Lung (tissue), 12 donors: Measurements from ENCODE around the gene MINDY4B. TPM values are rescaled to one million over a fixed set of nuclear protein-coding genes. Genes with fewer than 3 reads are reported as not detected.
"Not testable (repeated sequence)": the region's sequence is repeated elsewhere in the genome, so short reads cannot be mapped to it uniquely, and the experiment has no call there.

Experiments used
- ATAC-seq: fragments of 200-7000 bp; cut with Tn5 transposase; one replicate; pipeline ENCODE4 v1.9.1; 2020; ENCODE audit warnings: moderate number of reproducible peaks; ENCODE audit not compliant: insufficient read depth, low FRiP score
- DNase-seq, 3 donors: peaks; one replicate each; pipeline ENCODE4 v3.0.0-alpha.2; 2013 to 2017
- H3K27ac ChIP-seq, 2 donors: one replicate each; pipeline ENCODE4 v1.5.1; 2013; ENCODE audit warnings: mild to moderate bottlenecking in 2 of 2, moderate library complexity in 2 of 2, control low read depth in 1 of 2, inconsistent platforms in 1 of 2, low read depth in 1 of 2, low read length in 1 of 2
- H3K27me3 ChIP-seq, 3 donors: one replicate each; pipeline ENCODE4 v1.5.1; 2013; ENCODE audit warnings: low read length in 2 of 3; ENCODE audit not compliant: control insufficient read depth in 3 of 3, insufficient read depth in 3 of 3
- H3K36me3 ChIP-seq, 4 donors: one replicate each; pipeline ENCODE4 v1.5.1; 2013; ENCODE audit warnings: low read length in 4 of 4, mild to moderate bottlenecking in 1 of 4, moderate library complexity in 1 of 4; ENCODE audit not compliant: control insufficient read depth in 4 of 4, insufficient read depth in 4 of 4
- H3K4me1 ChIP-seq, 5 donors: one replicate each; pipeline ENCODE4 v1.5.1; 2013; ENCODE audit warnings: low read length in 5 of 5, mild to moderate bottlenecking in 2 of 5, moderate library complexity in 1 of 5; ENCODE audit not compliant: control insufficient read depth in 5 of 5, insufficient read depth in 5 of 5
- H3K4me3 ChIP-seq: one replicate; pipeline ENCODE4 v1.5.1; 2013; ENCODE audit warnings: mild to moderate bottlenecking, control low read depth, moderate library complexity
- H3K9ac ChIP-seq, 2 donors: one replicate each; pipeline ENCODE4 v1.5.1; 2013; ENCODE audit warnings: low read length in 2 of 2, control low read depth in 1 of 2; ENCODE audit not compliant: insufficient read depth in 1 of 2
- H3K9me3 ChIP-seq, 4 donors: one replicate each; pipeline ENCODE4 v1.5.1; 2013; ENCODE audit warnings: low read length in 3 of 4, mild to moderate bottlenecking in 1 of 4, moderate library complexity in 1 of 4; ENCODE audit not compliant: control insufficient read depth in 4 of 4, insufficient read depth in 3 of 4
- CTCF ChIP-seq: IDR thresholded peaks from 2 replicates; pipeline ENCODE4 v1.5.1; 2012; ENCODE audit warnings: mild to moderate bottlenecking; ENCODE audit errors: control extremely low read depth, extremely low read depth
- WGBS, 2 donors: extraction: QIAGEN DNeasy Blood & Tissue Kit; methylation state at CpG; one replicate each; pipeline ENCODE4 v1.1.7; 2013; 5-methylcytosine and 5-hydroxymethylcytosine counted together
- polyA plus RNA-seq, 2 donors: library from polyadenylated mRNA; stranded (reverse); fragments of 200-250 nt; gene quantifications; one replicate each; pipeline ENCODE4 v1.2.1, GENCODE V29; 2013
- total RNA-seq, 2 donors: library from RNA; depleted of rRNA in 1 of 2; stranded (reverse); fragments of >200 nt in 1 of 2; gene quantifications; one replicate each; pipeline ENCODE4 v1.2.1, GENCODE V29; 2014 to 2021
- donor health status: control.
- donor health status: control.
- donor health status: Bipolar disorder and iron deficiency.
- donor health status: healthy.
- donor health status: DM: yes; HTN: yes; CAD: no.

The MINDY4B gene
- total and polyA plus RNA-seq, 4 donors = not detected

- 68 to 81% methylated on average over 4 of the region's 4 CpGs for WGBS, 2 donors
- Histone ChIP-seq H3K9ac (no peak overlapping the region), H3K36me3 (no peaks in the 10 kb centered on the region), H3K9me3 (no peaks in the 10 kb centered on the region), H3K4me1 (peaks cover 0 to 4% (median 0%) of the 10 kb centered on the region in 5 donors), H3K27ac (no peak overlapping the region), H3K4me3 (no peak overlapping the region), H3K27me3 (no peaks in the 10 kb centered on the region)
- no peak for TF ChIP-seq CTCF
- ATAC-seq = no peak
- no peak for DNase-seq
Measured at GRCh38 chr3:150871192-150871591, 34.0 kb downstream of the MINDY4B start.

DNA sequence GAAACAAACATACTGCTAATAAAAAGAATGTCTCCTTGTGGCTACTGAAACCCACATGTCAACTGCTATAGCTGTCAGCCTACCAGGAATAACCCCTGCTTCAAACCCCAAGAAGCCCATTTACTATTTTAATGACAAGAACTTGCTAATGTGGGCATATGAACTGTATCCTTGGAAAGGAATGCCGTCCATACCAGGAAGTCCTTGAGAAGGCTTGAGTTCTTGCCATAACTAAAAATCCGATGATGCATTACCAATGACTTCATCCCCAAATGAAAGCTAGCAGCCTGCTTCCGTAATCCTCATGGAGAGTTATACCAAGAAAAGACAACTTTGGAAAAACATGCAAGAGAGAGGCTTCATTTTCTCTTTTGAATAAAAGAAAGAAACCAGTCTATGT is 34.8 kb downstream of the MINDY4B start:
- no peak for TF ChIP-seq CTCF
- Histone ChIP-seq H3K9me3 (no peaks in the 10 kb centered on the region), H3K36me3 (no peaks in the 10 kb centered on the region), H3K4me1 (peaks cover 0 to 4% (median 0%) of the 10 kb centered on the region in 5 donors), H3K27ac (no peak overlapping the region), H3K4me3 (no peak overlapping the region), H3K9ac (no peak overlapping the region), H3K27me3 (no peaks in the 10 kb centered on the region)
- peak in 2 of 3 donors; percentile 20 to 42 for DNase-seq
- ATAC-seq = no peak
- 65 to 77% methylated on average over 3 of the region's 3 CpGs for WGBS, 2 donors

- ATAC-seq = no peak
- peaks cover 0 to 6% (median 0%) of the 10 kb centered on the region in 5 donors for H3K4me1 ChIP-seq
- no peaks in the 10 kb centered on the region for H3K27me3 ChIP-seq
- no peak overlapping the region for H3K27ac ChIP-seq
- 64 to 87% methylated on average over 3 of the region's 3 CpGs for WGBS, 2 donors
- TF ChIP-seq CTCF = no peak
- H3K9me3 ChIP-seq = no peaks in the 10 kb centered on the region
- no peak for DNase-seq
- no peak overlapping the region for H3K9ac ChIP-seq
- no peak overlapping the region for H3K4me3 ChIP-seq
- no peaks in the 10 kb centered on the region for H3K36me3 ChIP-seq
Measured at GRCh38 chr3:150868282-150868681, 37.0 kb downstream of the MINDY4B start.

- no peak overlapping the region for H3K27ac ChIP-seq
- no peaks in the 10 kb centered on the region for H3K9me3 ChIP-seq
- no peak for TF ChIP-seq CTCF
- peaks cover 0 to 6% (median 0%) of the 10 kb centered on the region in 5 donors for H3K4me1 ChIP-seq
- DNase-seq (no peak), ATAC-seq (no peak)
- H3K9ac ChIP-seq = no peak overlapping the region
- WGBS, 2 donors = 74 to 75% methylated on average over 3 of the region's 3 CpGs
- H3K36me3 ChIP-seq = no peaks in the 10 kb centered on the region
- no peaks in the 10 kb centered on the region for H3K27me3 ChIP-seq
- no peak overlapping the region for H3K4me3 ChIP-seq
Measured at GRCh38 chr3:150867434-150867833, 37.8 kb downstream of the MINDY4B start.

DNA sequence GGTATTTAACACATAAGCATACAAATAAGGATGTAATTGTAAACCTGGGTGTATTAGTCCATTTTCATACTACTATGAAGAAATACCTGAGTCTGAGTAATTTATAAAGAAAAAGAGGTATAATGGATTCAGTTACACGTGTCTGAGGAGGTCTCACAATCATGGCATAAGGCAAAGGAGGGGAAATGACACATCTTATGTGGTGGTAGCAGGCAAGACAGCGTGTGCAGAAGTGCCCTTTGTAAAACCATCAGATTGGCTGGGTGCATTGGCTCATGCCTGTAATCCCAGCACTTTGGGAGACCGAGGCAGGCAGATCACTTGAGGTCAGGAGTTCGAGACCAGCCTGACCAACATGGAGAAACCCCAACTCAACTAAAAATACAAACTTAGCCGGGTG is 41.3 kb downstream of the MINDY4B start:
- H3K27ac ChIP-seq, H3K9ac ChIP-seq, H3K36me3 ChIP-seq, H3K4me3 ChIP-seq, ATAC-seq, H3K4me1 ChIP-seq, H3K9me3 ChIP-seq, H3K27me3 ChIP-seq, DNase-seq: not testable (repeated sequence)
- WGBS, 2 donors = 73 to 79% methylated on average over 5 of the region's 5 CpGs
